NCI-H2196 (cell line): ENCODE results near the gene VIPR2.

Source experiments
- DNase-seq: peaks from one replicate; lab custom pipeline; 2025; ENCODE audit not compliant: unreplicated experiment; lab: John Stamatoyannopoulos, UW

Gene VIPR2

DNA sequence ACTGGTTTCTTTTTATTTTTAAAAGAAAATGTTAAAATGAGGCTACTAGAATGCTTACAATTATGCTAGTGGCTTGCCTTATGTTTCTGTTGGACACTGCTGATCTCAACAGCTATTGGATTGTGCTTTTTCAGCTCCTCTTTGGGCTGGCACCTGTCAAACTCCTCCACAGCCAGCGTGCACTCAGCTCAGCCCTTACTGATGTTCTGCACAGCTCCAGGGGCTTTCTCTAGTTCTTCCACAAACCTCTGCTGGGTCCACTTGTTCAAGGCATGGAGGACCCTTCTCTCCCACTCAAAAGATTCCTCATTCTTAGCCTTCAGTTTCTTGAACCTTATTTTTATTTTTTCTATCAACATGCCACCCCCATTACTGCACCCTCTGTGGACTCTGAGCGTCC lies 96.0 kb downstream of the VIPR2 start:
- DNase-seq, result no peak

GRCh38 chr7:159047536-159047935 lies 97.1 kb downstream of the VIPR2 start:
- DNase-seq, result no peak

DNA sequence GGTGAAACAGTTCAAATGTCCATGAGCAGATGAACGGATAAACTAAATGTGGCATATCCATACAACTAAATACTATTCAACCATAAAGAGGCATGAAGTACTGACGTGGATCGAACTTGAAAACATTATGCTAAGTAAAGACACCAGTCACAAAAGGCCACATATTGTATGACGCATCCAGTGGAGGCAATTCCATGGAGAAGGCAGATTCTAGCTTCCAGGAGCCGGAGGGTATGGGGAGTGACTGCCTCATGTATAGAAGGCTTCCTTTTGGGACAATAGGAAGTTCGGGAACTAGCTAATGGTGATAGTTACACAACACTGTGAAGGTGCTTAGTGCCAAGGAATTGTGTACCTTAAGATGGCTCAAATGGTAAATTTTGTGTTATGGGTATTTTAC lies 98.4 kb downstream of the VIPR2 start:
- DNase-seq, result no peak

- DNase-seq, result no peak
Measured at GRCh38 chr7:159045839-159046238, 98.8 kb downstream of the VIPR2 start.

DNA sequence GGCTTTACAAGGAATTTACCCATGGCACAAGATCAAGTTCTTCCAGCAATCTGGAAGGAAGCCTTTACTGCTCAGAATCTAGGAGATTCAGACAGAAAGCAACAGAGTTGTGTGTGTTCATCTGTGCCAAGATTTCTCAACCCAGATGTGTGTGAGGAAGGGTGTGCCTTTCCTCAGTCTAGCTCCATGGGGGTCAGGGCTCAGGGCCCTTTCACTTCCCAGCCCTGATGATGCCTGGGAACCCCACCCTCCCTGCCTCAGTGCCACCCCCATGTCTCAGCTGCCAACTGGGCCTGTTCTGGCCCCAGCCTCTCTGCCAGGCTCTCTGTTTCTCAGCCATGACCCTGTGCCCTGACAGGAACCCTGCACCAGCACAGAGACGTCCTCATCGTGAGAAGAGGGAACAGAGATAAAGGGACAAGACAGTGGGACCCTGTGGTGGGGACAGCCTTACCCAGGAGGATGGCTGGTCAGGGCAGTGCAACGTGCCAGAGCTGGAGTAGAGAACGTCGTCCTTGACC lies 102.0 kb downstream of the VIPR2 start:
- DNase-seq, result no peak

GRCh38 chr7:159042103-159042502 lies 102.6 kb downstream of the VIPR2 start:
- DNase-seq, result no peak

DNA sequence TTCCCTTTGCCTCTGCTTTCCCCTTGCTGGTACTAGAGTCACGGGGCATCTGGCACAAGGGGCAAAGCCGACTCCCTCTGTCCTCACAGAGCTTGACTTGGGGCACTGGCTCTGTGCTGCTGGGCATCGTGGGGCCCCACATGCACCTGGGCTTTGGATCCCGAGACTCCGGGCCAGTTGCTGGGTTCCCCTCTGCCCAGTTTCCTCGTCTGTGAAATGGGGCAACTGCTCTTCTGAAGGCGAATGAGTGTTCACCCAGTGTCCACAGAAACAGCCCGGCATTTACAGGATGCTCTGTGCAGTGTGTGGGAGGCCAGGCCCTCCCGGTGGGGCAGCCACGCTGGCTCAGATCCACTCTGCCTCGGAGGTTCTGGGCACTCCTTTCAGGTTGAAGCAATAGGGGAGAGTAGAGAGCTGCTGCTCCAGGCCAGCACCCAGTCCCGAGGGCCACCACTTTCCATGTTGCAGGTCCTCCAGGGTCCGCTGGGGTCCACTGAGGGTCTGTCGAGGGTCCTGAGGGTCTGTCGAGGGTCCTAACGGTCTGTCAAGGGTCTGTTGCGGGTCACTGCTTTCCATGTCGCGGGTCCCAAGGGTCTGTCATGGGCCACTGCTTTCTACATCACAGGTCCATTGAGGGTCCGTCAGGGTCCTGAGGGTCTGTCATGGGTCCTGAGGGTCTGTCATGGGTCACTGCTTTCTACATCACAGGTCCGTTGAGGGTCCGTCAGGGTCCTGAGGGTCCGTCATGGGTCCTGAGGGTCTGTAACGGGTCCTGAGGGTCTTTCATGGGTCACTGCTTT lies 103.6 kb downstream of the VIPR2 start:
- no peak for DNase-seq

DNA sequence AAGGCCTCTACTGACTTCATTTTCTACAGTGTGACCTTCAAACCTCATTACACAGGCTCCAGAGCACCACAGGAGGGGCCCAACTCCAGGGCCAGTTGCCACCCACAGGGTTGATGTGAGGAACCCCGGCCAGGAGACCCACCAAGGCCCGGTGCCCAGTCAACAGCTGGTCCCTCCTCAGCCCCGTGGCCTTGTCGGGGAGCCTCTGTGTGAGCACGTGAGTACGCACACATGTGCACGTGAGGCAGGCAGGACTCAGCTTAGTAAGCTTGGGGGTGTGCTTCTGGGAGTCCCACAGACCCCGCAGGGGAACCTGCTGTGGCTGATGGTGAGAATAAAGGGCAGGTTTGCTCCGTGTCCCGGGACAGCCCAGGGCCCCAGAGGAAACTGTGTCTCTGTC lies 104.5 kb downstream of the VIPR2 start:
- DNase-seq, result no peak

GRCh38 chr7:159039716-159040115 lies 105.0 kb downstream of the VIPR2 start:
- no peak for DNase-seq

DNA sequence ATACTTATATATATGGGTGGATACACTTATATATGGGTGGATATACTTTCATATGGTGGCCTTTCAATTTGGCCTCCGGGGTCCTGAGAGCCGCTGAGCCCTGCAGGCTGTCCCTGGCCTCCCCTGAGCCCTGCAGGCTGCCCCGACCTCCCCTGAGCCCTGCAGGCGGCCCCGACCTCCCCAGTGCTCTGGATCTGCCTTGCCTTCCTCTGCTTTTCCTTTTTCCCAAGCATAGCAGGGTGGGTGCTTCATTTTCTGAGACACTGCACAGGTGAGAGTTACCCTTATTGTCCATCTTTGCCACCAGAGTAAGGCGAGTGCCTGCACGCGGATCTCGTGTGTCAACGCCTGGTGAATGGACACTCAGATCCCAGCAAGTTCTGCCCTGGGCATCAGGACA lies 106.6 kb downstream of the VIPR2 start:
- DNase-seq, result no peak

- no peak for DNase-seq
Measured at GRCh38 chr7:159036916-159037605, 107.6 kb downstream of the VIPR2 start.

DNA sequence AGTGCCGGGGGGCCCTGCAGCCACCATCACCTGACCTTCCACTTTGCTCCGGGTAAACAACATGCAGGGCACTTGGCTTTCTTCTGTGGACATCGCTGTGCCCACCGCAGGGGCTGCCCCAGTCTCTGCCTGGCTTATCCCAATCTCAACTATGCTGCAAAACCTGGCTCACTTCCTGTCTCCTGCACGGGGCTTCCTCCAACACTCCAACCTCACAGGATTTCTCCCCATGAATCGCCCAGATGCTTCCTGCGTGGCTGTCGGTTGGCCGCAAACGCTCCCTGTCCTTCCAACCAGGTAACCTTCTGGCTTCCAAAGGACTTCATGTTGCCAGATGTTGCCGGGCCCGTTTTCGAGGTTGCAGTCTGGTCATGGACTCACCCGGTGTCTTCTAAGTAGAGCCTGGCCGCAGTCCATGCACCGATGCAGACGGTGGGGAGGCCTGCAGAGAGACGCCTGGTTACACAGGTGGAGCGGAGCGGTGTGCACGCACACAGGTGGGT lies 109.0 kb downstream of the VIPR2 start:
- no peak for DNase-seq

DNA sequence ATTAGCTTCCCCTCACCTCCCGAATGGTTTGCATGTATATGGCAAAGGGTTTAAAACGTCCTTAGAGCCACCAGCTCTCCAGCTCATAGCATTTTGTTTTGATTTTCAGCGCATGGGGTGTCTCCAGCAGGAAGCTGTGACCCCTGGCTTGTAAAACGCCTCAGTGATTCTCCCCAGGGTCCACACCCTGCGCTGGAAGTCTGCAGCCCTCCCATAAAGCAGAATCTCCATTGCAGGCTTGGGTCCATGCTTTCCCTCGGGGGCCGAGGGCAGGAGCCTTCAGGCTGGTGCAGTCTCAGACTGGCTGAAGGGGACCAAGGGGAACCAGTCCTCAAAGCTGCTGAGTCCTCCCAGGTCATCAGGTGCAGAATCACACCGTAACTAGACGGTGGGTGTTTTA lies 109.7 kb downstream of the VIPR2 start:
- DNase-seq, result no peak

GRCh38 chr7:159034394-159034793 lies 110.3 kb downstream of the VIPR2 start:
- DNase-seq, result no peak

DNA sequence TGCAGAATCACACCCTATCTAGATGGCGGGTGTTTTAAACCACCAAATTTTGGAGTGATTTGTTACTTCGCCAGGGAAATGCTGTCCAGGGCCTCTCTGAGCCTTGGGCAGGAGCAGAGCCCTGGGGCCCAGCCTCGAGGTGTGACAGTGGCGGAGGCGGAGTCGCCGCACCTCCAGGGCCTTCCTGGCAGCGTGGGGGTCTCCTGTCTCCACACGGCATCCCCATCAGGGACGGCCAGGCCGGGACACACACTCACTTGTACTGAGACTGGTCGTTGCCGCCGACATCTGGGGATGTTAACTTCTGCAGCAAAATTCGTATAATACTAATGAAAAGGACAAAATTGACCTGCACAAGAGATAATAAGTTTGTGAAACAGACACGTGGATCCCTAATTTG lies 110.7 kb downstream of the VIPR2 start:
- no peak for DNase-seq

- DNase-seq, result no peak
Measured at GRCh38 chr7:159033473-159033825, 111.2 kb downstream of the VIPR2 start.

DNA sequence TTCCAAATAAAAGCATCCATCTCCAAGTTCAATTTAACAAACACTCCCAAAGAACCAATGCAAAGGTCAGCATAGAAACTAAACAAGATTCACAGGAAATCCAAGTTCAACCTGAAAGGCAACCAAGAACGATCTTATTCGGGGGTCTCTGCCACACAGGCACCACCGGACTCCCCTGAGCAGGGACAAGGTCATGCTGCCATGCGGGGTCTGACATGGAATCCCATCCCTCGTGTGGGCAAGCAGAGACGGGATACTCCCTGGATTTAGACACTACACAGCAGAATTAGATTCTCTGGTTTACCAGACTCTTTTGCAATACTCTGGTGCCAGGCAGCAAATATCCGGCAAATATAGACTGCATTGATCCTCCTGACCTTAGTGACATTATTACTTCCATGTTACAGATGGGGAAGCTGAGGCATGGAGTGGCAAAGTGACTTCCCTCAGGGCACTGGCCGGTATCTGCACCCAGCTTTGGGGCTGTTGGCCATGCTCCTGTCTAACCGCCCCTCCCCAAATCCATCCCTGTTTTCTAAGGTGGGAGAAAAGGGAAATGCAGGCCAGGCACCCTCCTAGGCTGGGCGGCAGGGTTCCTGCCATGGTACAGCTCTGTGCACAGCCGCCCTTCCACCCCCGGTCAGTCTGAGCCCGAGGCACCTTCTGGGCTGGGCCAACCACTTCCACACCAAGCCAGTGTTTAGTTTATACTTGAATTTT lies 111.8 kb downstream of the VIPR2 start:
- DNase-seq, result no peak

DNA sequence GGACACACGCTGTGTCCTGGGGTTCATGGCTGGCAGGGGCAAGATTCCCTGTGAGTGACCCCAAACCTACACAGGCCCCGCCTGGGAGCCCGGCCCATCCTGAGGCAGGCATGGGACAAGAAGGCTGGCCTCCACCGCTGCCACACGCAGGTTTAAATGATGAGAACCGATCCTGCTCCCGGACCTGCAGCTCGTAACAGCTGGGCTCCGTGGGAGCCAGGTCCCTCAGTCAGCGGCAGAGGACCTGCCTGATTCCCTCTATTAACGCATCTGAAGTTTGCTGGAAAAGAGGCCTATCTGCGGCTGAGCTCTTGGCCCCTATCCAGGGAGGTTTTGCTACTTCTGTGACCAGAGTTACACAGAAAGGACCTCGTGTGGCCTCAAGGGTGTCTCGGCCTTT lies 112.3 kb downstream of the VIPR2 start:
- DNase-seq, result no peak

- no peak for DNase-seq
Measured at GRCh38 chr7:159031750-159032149, 112.9 kb downstream of the VIPR2 start.

DNA sequence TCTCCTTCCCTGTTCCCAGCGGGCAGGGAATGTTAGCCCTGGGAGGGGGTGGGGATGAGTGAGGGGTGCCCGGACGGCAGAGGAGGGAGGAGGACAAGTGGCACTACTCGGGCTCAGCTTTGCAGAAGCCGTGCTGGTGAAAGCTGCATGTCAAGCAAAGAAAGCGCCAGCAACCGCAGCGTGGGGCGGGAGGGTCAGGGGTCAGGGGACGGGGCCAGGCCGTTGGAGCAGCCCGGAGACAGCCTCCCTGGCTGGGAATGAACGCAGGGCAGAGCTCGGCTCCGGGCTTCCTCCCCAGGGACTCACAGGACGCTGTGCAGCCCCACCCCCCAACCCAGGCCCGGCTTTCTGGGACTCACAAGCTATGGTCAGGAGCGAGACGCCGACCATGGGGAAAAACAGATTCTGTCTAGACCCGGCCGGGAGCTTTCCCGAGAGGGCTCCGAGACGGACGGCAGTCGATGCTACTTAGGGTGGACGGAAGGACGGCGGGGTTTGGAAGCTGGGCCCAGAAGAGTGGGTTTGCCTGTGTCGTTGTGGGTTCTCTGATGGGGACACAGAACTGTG lies 113.4 kb downstream of the VIPR2 start:
- DNase-seq, result no peak

DNA sequence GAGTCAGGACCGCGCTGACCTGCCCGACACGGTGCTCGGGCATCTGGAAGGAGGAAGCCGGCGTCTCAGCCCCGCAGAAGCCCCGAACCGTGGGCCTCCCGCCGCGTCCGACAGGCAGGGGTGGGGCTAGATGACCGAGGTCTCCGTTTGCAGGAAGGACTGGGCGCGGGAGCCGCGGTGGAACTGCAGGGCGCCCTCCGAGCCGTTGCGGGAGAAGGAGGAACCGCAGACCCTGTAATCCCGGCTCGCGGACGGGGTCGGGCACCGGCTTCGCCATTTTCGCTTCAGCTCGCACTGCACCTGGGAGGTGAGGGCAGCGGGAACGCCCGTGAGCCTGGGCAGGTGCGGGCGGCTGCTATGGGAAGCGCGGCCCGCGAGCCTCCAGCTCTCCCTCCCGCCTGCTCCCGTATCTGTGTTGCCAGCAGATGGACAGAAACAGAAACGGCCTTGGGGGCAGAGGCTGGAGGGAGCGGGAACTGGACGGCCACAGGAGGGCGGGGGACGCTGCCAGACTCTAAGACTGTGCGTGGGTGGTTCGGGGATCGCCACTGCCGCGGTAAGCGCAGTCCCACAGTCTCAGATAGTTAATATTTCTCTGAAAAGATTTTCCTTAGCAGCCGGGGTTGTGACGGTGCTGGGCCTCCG lies 114.1 kb downstream of the VIPR2 start:
- no peak for DNase-seq
